Adipose tissue (tissue), 3 donors: ENCODE data around the gene SNTB2. TPM values are rescaled to one million over a fixed set of nuclear protein-coding genes. Genes with fewer than 3 reads are reported as not detected.

Experiments
- H3K27ac ChIP-seq: one replicate; pipeline ENCODE4 v1.5.1; 2013; ENCODE audit warnings: low read depth, low read length
- WGBS, 3 donors: extraction: QIAGEN DNeasy Blood & Tissue Kit; methylation state at CpG; one replicate each; pipeline ENCODE4 v1.1.7; 2013; 5-methylcytosine and 5-hydroxymethylcytosine counted together
- polyA plus RNA-seq, 3 donors: library from polyadenylated mRNA; stranded (reverse); fragments of 200-250 nt; gene quantifications; one replicate each; pipeline ENCODE4 v1.2.3, GENCODE V29; 2013
- donor health status: healthy with polysubstance abuse.
- donor health status: Bipolar disorder and iron deficiency.
- donor health status: healthy.

SNTB2 gene
- polyA plus RNA-seq, 3 donors, result 3.3 to 20.9 (median 8.9) TPM

- H3K27ac ChIP-seq, result no peak overlapping the region
- WGBS, 3 donors, result 85 to 94% (median 90%) methylated on average over 6 of the region's 6 CpGs
Observed at GRCh38 chr16:69348222-69348621, 161.3 kb downstream of the SNTB2 start.

GRCh38 chr16:69349536-69349935 lies 162.6 kb downstream of the SNTB2 start:
- H3K27ac ChIP-seq, result no peak overlapping the region
- WGBS, 3 donors, result 51 to 87% (median 87%) methylated on average over 10 of the region's 10 CpGs

GRCh38 chr16:69350536-69351133 lies 163.7 kb downstream of the SNTB2 start:
- WGBS, 3 donors, result 39 to 90% (median 83%) methylated on average over 6 of the region's 6 CpGs
- no peak overlapping the region for H3K27ac ChIP-seq

- no peak within 1 kb of the TSS for H3K27ac ChIP-seq
- WGBS, 3 donors, result 21 to 88% (median 83%) methylated on average over 12 of the region's 12 CpGs
Observed at GRCh38 chr16:69351309-69352027, 164.5 kb downstream of the SNTB2 start, which contains the start of gene TMED6. Gene TMED6, minus strand, starts transcription at chr16:69351786. Its CDS starts 33 bp downstream, at chr16:69351753.

Other genes with a start within 250 kb of the SNTB2 start
- gene HAS3, start 81.5 kb upstream of the SNTB2 start, polyA plus RNA-seq, result 1 to 10 TPM in 1 of 3 donors, under 1 TPM in 2; 0.67 to 1.1 (median 0.79) TPM
- 10 to 100 TPM; 39.2 to 50.9 (median 42.2) TPM for gene CHTF8, start 54.6 kb upstream of the SNTB2 start, polyA plus RNA-seq
- gene UTP4, start 54.5 kb upstream of the SNTB2 start, polyA plus RNA-seq, result 10 to 100 TPM; 17.6 to 50.2 (median 20.9) TPM
- gene VPS4A, start 124.2 kb downstream of the SNTB2 start, polyA plus RNA-seq, result 10 to 100 TPM; 27.0 to 42.6 (median 27.6) TPM
- gene PDF, start 143.4 kb downstream of the SNTB2 start, polyA plus RNA-seq, result 10 to 100 TPM in 1 of 3 donors, 1 to 10 TPM in 2; 4.9 to 14.8 (median 6.5) TPM
- 10 to 100 TPM; 10.8 to 16.9 (median 16.2) TPM for gene COG8, start 152.4 kb downstream of the SNTB2 start, polyA plus RNA-seq
- gene NIP7, start 152.6 kb downstream of the SNTB2 start, polyA plus RNA-seq, result 10 to 100 TPM in 2 of 3 donors, 1 to 10 TPM in 1; 6.1 to 28.2 (median 18.4) TPM
- gene TMED6, start 164.6 kb downstream of the SNTB2 start, polyA plus RNA-seq, result 100 to 1,000 TPM in 1 of 3 donors, under 1 TPM in 1, not detected in 1; 0.76 to 104 TPM
- gene TERF2, start 198.8 kb downstream of the SNTB2 start, polyA plus RNA-seq, result 10 to 100 TPM in 2 of 3 donors, 1 to 10 TPM in 1; 8.7 to 15.4 (median 11.7) TPM
- 10 to 100 TPM; 24.9 to 63.0 (median 54.0) TPM for gene CYB5B, start 237.5 kb downstream of the SNTB2 start, polyA plus RNA-seq